ENCODE data around the gene TSEN2.

The TSEN2 gene

GRCh38 chr3:12486916-12487315 lies 2.6 kb downstream of the TSEN2 start:
- Histone ChIP-seq H3K79me2 (ENCODE audit: insufficient read depth, low read length) (no peaks in the 10 kb centered on the region), H3K27ac (ENCODE audit: low read depth, low read length) (no peak overlapping the region), H3K4me2 (ENCODE audit: low read depth, low read length, poor library complexity, severe bottlenecking) (no peak overlapping the region), H3K36me3 (ENCODE audit: low read length) (no peaks in the 10 kb centered on the region), H3K9me3 (ENCODE audit: insufficient read depth, low read length) (no peaks in the 10 kb centered on the region), H2AFZ (ENCODE audit: low read depth, low read length, severe bottlenecking) (no peak overlapping the region), H3K9ac (ENCODE audit: low read length) (no peak overlapping the region), H3F3A (ENCODE audit: insufficient read depth) (no peaks in the 10 kb centered on the region), H3K9me2 (replicated peaks; ENCODE audit: insufficient read depth, low read length) (no peaks in the 10 kb centered on the region), H3K4me3 (ENCODE audit: insufficient read depth, low read length, poor library complexity, severe bottlenecking) (no peak overlapping the region), H3K27me3 (ENCODE audit: low read length) (no peaks in the 10 kb centered on the region), H4K20me1 (ENCODE audit: low read depth, low read length) (no peaks in the 10 kb centered on the region)
- no peak for TF ChIP-seq CTCF (IDR thresholded peaks at IDR 0.05; ENCODE audit: insufficient read depth, low read length, poor library complexity, severe bottlenecking)
- TF ChIP-seq EZH2phosphoT487 (conservative IDR thresholded peaks at IDR 0.05; ENCODE audit: low read length): no peak

- no peak overlapping the region for H3K27ac ChIP-seq (ENCODE audit: low read depth, low read length)
- no peak overlapping the region for H3K4me2 ChIP-seq (ENCODE audit: low read depth, low read length, poor library complexity, severe bottlenecking)
- no peaks in the 10 kb centered on the region for H4K20me1 ChIP-seq (ENCODE audit: low read depth, low read length)
- H3K9ac ChIP-seq (ENCODE audit: low read length): no peak overlapping the region
- H2AFZ ChIP-seq (ENCODE audit: low read depth, low read length, severe bottlenecking): no peak overlapping the region
- no peaks in the 10 kb centered on the region for H3K27me3 ChIP-seq (ENCODE audit: low read length)
- TF ChIP-seq EZH2phosphoT487 (conservative IDR thresholded peaks at IDR 0.05; ENCODE audit: low read length): no peak
- no peak for TF ChIP-seq CTCF (IDR thresholded peaks at IDR 0.05; ENCODE audit: insufficient read depth, low read length, poor library complexity, severe bottlenecking)
- no peaks in the 10 kb centered on the region for H3K79me2 ChIP-seq (ENCODE audit: insufficient read depth, low read length)
- no peaks in the 10 kb centered on the region for H3K9me2 ChIP-seq (replicated peaks; ENCODE audit: insufficient read depth, low read length)
- H3F3A ChIP-seq (ENCODE audit: insufficient read depth): no peaks in the 10 kb centered on the region
- no peak overlapping the region for H3K4me3 ChIP-seq (ENCODE audit: insufficient read depth, low read length, poor library complexity, severe bottlenecking)
- no peaks in the 10 kb centered on the region for H3K36me3 ChIP-seq (ENCODE audit: low read length)
- no peaks in the 10 kb centered on the region for H3K9me3 ChIP-seq (ENCODE audit: insufficient read depth, low read length)
Measured at GRCh38 chr3:12487336-12487735, 3.1 kb downstream of the TSEN2 start.

- H4K20me1 ChIP-seq (ENCODE audit: low read depth, low read length): no peaks in the 10 kb centered on the region
- no peak overlapping the region for H3K9ac ChIP-seq (ENCODE audit: low read length)
- H3K9me2 ChIP-seq (replicated peaks; ENCODE audit: insufficient read depth, low read length): no peaks in the 10 kb centered on the region
- H2AFZ ChIP-seq (ENCODE audit: low read depth, low read length, severe bottlenecking): no peak overlapping the region
- no peaks in the 10 kb centered on the region for H3K9me3 ChIP-seq (ENCODE audit: insufficient read depth, low read length)
- H3K4me2 ChIP-seq (ENCODE audit: low read depth, low read length, poor library complexity, severe bottlenecking): no peak overlapping the region
- no peak overlapping the region for H3K4me3 ChIP-seq (ENCODE audit: insufficient read depth, low read length, poor library complexity, severe bottlenecking)
- H3K27me3 ChIP-seq (ENCODE audit: low read length): no peaks in the 10 kb centered on the region
- no peak for TF ChIP-seq CTCF (IDR thresholded peaks at IDR 0.05; ENCODE audit: insufficient read depth, low read length, poor library complexity, severe bottlenecking)
- no peak for TF ChIP-seq EZH2phosphoT487 (conservative IDR thresholded peaks at IDR 0.05; ENCODE audit: low read length)
- no peaks in the 10 kb centered on the region for H3K79me2 ChIP-seq (ENCODE audit: insufficient read depth, low read length)
- H3F3A ChIP-seq (ENCODE audit: insufficient read depth): no peaks in the 10 kb centered on the region
- H3K36me3 ChIP-seq (ENCODE audit: low read length): no peaks in the 10 kb centered on the region
- H3K27ac ChIP-seq (ENCODE audit: low read depth, low read length): no peak overlapping the region
Measured at GRCh38 chr3:12487786-12488185, 3.5 kb downstream of the TSEN2 start.
